HG03025 (cell line): ENCODE data around the gene NDN.
"Not testable (repeated sequence)": the region's sequence is repeated elsewhere in the genome, so short reads cannot be mapped to it uniquely, and the experiment has no call there.

Experiments used
- ATAC-seq: cut with Tn5 transposase; IDR thresholded peaks from one replicate; pipeline ENCODE4 v1.9.1; 2021; ENCODE audit warnings: mild to moderate bottlenecking, moderate library complexity; ENCODE audit not compliant: unreplicated experiment, low FRiP score

Gene NDN

GRCh38 chr15:23687143-23687470, at the start of gene NDN:
Gene NDN (minus strand): TSS chr15:23687305. CDS start chr15:23687217, 88 bp downstream.
- no peak for ATAC-seq

DNA sequence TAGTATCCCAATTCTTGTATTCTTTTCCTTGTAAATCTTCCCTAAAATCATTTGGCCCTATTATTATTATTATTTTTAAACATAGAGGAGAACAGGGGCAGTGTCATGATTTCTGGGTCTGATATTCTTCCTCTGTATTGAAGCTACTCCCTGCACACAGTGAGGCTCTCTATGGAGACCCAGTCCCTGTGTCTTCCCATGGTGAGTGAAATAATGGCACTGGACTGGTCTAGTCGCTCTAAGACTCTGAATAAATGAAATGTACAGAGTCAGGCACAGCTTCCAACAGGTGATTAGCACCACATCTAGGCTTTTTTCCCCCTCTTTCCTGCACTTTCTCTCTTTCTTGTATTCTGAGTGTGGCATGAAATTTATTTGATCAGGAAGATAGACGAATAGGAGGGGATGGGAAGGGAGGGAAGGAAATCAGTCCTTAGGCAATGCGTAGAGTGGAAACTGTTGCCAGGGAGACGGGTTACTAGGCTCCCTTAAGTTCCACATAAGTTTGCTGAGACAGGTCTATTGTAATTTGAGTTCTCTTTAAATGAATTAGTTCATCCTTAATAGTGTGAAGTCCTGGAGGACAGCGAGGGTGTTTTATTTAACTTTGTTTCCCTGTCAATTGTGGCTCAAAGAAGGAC, 49.0 kb upstream of the NDN start:
- no peak for ATAC-seq

- ATAC-seq = no peak
These were observed 47.8 kb upstream of the NDN start for GRCh38 chr15:23734862-23735261.

DNA sequence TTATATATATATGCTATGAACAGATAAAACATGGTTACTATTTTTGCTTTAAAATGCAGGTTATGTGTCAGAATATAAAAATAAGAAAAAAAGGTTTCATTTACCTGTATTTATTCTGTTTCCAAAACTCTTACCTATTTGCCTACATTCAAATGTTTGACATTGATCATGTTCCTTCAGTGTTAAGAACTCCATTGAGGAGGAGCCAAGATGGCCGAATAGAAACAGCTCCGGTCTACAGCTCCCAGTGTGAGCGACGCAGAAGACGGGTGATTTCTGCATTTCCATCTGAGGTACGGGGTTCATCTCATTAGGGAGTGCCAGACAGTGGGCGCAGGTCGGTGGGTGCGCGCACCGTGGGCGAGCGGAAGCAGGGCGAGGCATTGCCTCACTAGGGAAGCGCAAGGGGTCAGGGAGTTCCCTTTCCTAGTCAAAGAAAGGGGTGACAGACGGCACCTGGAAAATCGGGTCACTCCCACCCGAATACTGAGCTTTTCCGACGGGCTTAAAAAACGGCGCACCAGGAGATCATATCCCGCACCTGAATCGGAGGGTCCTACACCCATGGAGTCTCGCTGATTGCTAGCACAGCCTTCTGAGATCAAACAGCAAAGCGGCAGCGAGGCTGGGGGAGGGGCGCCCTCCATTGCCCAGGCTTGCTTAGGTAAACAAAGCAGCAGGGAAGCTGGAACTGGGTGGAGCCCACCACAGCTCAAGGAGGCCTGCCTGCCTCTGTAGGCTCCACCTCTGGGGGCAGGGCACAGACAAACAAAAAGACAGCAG, 27.0 kb upstream of the NDN start:
- not testable (repeated sequence) for ATAC-seq

DNA sequence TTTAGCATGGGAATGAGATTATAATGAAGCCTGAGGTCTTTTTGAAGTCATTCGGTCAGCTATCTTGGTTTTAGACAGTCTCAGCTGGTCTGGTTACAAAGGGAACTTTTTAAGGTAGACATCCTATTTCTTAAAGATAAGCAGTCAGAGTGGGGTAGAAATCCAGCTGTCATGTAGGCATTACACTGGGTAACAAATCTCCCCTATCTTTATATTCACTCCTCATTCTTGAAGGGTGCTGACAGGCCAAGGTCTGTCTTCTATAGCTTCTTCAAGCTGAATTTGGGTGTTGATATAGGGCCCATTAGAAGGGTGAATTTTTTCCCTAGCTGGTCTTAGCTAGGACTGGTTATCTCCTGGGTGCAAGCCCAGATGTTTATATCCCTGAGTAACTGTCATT, 21.2 kb upstream of the NDN start:
- ATAC-seq = no peak

DNA sequence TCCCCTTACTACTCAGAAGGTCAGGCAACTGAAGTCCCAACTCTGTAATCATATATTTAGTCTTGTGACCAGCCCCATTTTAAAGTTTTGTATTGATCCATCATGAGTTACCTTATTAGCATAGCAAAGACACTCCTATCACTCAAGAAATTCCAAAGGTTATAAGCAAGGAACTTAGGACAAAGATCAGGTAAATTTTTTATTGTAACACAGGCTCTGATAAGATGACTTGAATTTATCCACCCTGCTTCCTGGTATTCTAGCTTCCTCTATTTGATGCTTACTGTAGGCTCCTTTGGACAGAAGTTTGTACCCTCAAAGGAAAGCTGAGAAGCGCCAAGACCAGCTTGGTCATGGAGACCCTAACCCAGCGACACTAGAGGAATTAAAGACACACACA, 8.2 kb upstream of the NDN start:
- ATAC-seq = no peak

GRCh38 chr15:23694592-23694991, 7.5 kb upstream of the NDN start:
- no peak for ATAC-seq

GRCh38 chr15:23690450-23690852, 3.3 kb upstream of the NDN start:
- ATAC-seq = no peak

DNA sequence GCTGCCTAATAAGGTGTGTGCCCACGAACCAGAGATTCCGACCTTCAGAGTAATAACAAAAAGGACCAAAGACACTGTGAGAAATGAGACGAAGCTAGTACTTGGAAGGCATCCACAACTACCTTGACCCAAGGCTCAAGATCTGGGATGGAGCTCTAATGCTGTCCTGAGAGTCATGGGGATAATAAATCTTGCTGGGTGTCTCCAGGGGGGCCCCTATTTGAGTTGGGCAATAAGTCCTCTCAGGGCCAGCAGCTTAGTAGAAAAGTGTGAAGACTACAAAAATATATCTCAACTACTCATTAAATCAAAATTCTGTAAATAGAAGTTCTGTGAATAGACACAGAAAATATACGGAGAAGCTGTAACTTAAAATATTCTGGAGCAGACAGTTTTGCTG, 2.9 kb upstream of the NDN start:
- ATAC-seq = no peak

- ATAC-seq = no peak
These were observed 501 bp downstream of the NDN start for GRCh38 chr15:23686466-23687142.

- ATAC-seq = no peak
These were observed 15.6 kb downstream of the NDN start for GRCh38 chr15:23671481-23671880.

GRCh38 chr15:23670970-23671369, 16.1 kb downstream of the NDN start:
- no peak for ATAC-seq

- no peak for ATAC-seq
These were observed 23.9 kb downstream of the NDN start for GRCh38 chr15:23663232-23663631.

GRCh38 chr15:23648920-23649515, 38.1 kb downstream of the NDN start:
- ATAC-seq = no peak

DNA sequence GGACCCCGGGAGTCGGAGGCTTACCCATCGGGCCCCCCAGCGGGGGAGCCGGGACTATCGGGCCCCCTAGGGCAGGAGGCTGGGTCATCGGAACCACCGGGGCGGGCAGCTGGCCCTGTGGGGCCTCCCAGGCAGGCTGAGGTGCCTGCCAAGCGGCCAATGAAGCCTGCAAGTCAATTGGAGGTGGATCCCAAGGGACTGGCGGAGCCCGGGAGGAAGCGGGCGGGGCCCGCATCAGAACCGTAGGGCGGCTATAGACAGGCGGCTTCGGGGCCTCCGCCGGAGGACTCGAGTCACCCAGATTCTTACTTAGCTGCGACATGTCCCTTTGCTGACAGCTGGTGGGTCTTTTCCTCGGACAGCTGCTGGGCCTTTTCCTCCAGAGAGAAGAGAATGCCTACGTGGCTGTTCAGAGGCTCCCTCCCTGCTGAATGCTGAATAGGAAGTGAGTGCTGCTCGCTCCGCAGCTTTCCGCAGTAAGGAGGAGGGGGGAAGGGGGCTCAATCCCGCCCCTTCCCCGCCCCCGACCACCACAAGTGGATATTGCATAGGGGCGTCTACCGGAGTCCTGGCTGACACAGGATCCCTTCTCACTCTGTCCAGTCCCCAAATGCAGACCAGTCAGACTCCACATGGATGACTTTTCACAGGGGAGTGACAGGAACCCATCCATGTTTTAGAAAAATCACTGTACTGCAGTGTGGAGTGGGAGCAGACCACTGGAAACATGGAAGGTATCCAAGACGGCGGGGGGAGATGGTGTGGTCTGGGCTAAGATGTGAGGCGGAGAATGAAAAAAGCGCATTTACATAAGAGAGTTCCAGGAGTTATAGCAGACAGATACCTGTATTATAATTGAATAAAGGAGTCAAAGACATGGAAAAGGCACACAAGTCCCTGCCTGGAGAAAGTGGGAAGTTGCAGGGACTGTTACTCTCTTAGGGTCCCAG, 39.4 kb downstream of the NDN start, which contains the start of gene MAGEL2:
Gene MAGEL2 (minus strand): TSS at position 447 of the 950 bp plus-strand sequence. CDS start 125 bp downstream, at position 322.
- ATAC-seq = no peak

DNA sequence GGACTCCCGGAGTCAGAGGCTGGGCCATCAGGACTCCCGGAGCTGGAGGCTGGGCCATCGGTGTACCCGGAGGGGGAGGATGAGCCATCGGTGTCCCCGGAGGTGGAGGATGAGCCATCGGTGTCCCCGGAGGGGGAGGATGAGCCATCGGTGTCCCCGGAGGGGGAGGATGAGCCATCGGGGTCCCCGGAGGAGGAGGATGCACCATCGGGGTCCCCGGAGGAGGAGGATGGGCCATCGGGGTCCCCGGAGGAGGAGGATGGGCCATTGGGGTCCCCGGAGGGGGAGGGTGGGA, 40.2 kb downstream of the NDN start:
- no peak for ATAC-seq

- no peak for ATAC-seq
These were observed 40.7 kb downstream of the NDN start for GRCh38 chr15:23646165-23647000.

DNA sequence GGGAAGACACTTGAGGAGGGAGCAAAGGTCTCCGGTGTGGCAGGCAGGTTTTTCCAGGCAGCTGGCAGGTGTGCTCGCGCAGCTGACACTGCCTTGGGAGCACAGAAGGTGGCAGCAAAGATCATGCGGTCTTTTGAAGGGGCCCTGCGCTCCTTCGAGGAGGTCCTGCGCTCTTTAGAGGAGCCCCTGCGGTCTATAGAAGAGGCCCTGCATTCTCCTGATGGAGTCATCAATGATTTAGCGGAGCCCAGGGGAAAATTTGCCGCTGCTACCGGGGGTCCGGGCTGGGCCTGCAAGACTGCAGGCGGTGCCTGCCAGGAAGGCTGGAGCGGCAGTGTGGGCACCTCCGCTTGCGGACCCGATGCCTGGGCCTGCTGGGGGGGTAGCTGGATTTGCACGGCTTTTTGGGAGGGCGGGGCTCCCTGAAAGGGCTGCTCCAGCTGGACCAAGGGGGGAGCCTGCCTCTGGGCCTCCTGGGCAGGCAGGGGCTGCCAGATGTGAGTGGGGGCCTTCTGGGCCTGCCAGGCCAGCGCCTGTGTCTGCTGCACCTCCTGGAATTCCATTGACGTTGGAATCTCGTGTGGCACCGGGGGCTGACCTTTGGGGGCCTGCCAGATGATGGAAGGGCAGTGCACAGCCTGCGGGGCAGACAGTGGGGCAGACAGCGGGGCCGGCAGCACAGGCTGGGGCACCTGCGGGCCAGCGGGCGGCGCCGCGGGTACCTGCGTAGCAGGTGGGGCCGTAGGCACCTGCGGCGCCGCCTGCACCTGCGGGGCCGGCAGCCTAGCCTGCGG, 41.5 kb downstream of the NDN start:
- no peak for ATAC-seq

DNA sequence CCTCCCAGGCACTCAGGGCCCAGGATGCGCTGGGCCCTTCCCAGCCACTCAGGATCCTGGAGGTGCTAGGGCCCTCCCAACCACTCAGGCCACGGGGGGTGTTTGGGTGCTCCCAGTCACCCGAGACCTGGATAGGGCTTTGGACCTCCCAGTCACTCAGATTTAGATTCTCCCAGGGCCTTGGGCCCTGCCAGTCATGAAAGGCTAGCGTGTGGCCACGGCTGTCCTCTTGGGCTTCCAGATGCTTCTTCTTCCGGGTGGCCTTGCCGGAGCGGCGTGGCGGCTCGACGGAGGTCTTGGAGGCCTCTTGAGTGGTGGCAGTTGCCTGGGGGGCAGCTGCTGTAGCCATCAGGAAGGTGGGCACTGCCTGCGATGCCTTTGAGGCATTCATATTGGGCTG, 42.3 kb downstream of the NDN start:
- no peak for ATAC-seq
